NCI-H345 treated with DMSO at 0.1 percent for 48 hours (cell line): Measurements from ENCODE around the gene SH3GL1.
A peak's percentile ranks its signal among the peaks of the same experiment; 100 is the strongest.

ENCODE experiments used
- DNase-seq: peaks from one replicate; lab custom pipeline; 2025; ENCODE audit not compliant: unreplicated experiment; lab: John Stamatoyannopoulos, UW

SH3GL1 gene

GRCh38 chr19:4400135-4400936 is at the start of gene SH3GL1:
TSS of gene SH3GL1 (minus strand) at chr19:4400547. CDS start at chr19:4400368, 179 bp downstream.
- DNase-seq, result peak; percentile 83

DNA sequence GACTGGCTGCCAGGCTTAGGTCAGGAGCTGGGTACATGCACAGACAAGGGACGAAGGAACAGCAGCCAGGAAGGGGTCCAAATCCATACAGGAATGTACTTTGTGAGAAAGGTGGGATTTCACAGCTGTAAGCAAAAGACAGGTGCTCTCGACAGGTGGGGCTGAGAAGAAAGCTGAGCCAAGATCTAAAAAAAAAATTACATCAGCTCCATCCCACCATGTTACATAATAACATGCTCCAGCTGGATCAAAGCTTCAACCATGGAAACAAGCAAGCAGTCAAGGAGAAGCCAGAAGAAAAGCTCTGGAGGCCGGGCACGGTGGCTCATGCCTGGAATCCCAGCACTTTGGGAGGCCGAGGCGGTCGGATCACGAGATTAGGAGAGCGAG is 49.3 kb upstream of the SH3GL1 start:
- no peak for DNase-seq

DNA sequence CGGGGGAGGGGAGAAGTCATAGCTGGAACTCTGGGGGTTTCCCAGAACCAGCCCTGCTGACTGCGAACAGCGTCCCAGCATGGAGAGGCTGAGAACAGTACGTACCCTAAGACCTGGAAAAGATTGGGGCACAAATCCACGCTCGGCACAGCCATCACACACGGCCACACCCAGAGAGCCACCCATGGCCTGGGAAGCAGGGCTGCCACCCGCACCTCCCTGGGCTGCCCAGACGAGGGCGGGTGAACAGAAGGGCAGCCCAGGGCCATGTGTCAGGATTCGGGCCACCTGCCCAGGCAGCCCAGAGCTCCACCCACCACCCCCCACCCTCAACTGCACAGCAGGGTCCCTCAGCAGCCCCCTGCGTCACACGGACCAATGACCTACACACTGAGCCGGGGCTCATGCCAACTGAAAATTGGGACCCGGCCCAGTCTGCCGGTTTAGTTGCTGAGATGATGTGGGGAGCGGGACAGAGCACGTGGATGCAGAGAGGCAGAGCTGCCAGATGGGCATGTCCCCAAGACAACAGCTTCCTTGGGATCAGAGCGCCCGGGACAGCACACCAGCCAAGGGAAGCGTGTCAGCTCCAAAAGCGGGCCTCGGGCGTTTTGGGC is 48.8 kb upstream of the SH3GL1 start:
- DNase-seq, result no peak

DNA sequence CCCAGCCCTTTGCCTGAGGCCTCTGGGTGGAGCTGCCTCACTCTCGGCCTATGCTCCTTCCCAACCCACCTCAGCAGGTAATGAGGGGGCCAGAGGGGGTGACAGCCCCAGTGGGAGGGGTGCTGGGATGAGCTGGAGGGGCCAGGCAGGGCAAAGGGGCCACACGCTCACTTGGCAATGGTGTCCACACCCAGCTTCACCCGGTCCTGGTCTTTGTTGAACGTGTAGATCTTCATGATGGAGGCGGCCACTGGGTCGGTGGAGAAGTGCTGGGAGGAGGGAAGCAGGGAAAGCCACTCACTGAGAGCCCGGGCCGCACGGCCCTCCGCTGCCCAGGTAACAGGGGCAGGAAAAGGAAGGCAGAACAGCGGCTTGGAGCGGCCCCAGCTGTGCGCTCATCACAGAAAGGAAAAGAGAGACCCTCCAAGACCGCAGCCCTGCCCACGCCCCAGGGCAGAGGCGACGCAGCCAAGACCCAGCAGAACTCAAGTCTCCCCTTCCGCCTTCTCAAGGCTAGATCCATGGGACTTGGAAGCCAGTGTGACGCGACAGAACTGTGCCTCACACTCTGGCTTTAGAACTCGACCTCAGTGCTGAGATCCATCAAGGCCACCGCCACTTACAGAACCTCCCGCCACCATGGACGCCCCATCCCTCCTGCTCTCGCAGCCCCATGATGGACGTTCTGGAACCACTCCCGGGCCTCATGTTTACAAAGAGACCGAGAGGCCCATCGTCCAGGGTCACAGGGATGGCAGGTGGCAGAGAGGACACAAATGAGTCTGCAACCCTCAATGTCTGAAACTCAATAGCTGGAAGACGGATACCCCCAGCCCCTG is 48.0 kb upstream of the SH3GL1 start:
- DNase-seq, result no peak

GRCh38 chr19:4447327-4448146 is 47.2 kb upstream of the SH3GL1 start:
- no peak for DNase-seq

GRCh38 chr19:4446704-4447200 is 46.4 kb upstream of the SH3GL1 start:
- no peak for DNase-seq

DNA sequence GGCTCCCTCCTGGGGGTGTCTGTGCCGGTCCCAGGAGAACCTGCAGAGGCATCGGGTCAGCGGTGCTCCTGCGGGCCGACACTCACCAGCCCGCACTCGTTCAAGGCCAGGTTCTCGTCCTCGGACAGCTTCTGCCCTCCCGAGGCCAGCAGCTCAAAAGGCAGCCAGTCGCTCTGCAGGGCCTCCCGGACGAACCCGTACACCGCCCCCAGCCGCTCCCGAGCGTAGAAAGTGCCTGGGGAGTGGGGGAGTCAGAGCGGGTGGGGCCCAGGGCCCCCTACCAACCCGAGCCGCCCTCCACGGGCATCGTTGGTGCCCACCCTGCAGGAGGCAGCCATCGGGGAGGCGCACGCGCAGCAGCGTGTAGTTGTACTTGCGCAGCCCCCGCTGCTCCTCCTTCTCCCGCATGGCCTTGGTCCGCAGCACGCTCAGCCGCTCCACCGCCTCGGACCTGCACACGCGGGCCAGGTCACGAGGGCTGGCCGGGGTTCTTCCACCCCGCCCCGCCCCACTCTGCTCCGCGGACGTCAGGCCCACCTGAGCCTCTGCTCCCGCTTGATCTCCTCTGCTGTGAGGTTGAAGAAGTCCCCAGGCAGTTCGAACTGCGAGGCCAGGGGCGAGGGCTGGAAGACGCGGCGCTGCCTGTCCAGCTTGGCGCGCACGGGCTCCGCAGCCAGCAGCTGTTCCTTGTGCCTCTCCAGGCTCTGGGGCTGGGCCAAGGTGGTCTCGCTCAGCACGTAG is 45.8 kb upstream of the SH3GL1 start:
- no peak for DNase-seq

GRCh38 chr19:4444765-4445741 is 44.7 kb upstream of the SH3GL1 start:
- DNase-seq, result no peak

DNA sequence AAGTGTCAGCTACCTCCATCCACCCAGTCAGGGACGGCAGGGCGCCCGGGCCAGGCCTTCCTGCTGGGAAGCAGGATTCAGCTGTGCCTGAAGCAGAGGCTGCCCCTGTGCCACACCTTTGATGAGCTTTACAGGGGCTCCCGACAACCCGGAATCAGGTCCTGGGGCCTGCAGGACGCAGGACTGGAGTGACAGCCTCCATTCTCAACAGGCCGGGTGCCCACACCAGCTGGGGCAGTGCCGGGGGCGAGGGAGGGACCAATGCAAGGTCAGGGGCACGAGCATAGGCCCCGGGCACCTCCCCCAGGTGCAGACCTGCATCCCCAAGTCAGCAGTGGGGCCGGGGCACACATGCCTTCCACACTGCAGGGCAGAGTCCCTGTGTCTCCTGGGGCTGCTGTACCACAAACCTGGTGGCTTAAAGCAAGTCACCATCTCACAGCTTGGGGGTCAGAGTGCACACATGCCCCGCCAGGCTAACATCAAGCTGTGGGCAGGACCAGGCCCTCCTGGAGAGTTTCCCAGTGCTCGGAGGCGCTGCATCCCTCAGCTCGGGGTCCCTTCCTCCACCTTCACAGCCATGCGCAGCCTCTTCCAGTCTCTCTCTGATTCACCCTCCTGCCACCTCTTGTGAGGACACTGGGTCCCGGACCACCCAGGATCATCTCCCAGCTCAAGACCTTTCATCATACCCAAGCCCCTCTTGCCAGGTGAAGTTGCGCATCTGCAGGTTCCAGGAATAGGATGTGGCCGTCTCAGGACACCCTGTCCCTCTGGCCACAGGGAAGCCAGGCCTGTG is 43.8 kb upstream of the SH3GL1 start:
- DNase-seq, result no peak

GRCh38 chr19:4443188-4443587 is 42.8 kb upstream of the SH3GL1 start:
- DNase-seq, result no peak

GRCh38 chr19:4442819-4443146 is 42.4 kb upstream of the SH3GL1 start:
- no peak for DNase-seq

GRCh38 chr19:4441994-4442818 is 41.9 kb upstream of the SH3GL1 start:
- no peak for DNase-seq

DNA sequence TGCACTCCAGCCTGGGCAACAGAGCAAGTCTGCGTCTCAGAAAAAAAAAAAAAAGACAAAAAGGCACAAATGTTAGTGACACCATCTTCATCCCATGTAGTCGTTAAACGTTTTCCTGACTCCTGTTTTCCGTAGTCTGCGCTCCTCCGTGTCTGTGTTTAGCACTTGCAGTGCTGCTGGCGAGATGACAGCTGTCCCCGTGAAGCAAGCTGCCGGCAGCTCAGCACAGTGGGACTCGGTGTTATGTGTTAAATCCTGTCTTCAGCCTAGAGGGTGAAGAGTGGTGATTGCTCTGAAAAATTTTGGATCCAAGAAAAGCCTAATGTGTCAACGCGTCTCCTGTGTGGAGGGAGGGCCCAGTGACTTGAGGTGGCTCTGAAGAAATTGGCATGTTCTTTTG is 38.9 kb upstream of the SH3GL1 start:
- DNase-seq, result no peak

DNA sequence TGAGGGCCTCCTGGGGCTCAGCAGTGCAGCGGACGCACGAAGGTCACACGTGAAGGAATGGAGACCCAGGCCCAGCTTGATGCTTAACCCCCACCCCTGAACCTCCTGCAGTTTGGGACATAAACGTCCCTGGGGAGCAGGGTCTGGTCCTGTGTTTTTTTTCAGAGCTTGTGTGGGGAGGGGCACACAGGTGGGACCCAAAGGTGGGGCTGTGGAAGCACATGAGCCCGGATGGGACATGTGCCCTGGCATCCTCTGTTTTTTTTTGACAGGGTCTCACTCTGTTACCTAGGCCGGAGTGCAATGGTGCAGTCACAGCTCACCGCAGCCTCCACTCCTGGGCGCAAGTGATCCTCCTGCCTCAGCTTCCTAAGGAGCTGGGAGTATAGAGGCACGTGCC is 36.8 kb upstream of the SH3GL1 start:
- DNase-seq, result no peak

- DNase-seq, result no peak
Measured at GRCh38 chr19:4436231-4436630, 35.9 kb upstream of the SH3GL1 start.

- no peak for DNase-seq
Measured at GRCh38 chr19:4434391-4434790, 34.0 kb upstream of the SH3GL1 start.

- no peak for DNase-seq
Measured at GRCh38 chr19:4432918-4433506, 32.7 kb upstream of the SH3GL1 start.
